Mesenchymal stem cell (in vitro differentiated cells and primary cell): ENCODE results near the gene RAB36.

Source experiments
- DNase-seq: peaks from one replicate; pipeline ENCODE4 v3.0.0-alpha.2; 2013
- H2AFZ ChIP-seq: one replicate; pipeline ENCODE4 v1.6.1; 2013; ENCODE audit warnings: low read depth, mild to moderate bottlenecking, control low read depth, inconsistent platforms, low read length, moderate library complexity
- H2AK5ac ChIP-seq: 2 replicates; pipeline ENCODE4 v1.6.1; 2013; ENCODE audit warnings: low read length, moderate library complexity, mild to moderate bottlenecking, inconsistent platforms; ENCODE audit not compliant: severe bottlenecking
- H2BK120ac ChIP-seq: one replicate; pipeline ENCODE4 v1.6.1; 2013; ENCODE audit warnings: low read depth, mild to moderate bottlenecking, inconsistent platforms, low read length, moderate library complexity
- H2BK12ac ChIP-seq, 2 experiments: one replicate each; pipeline ENCODE4 v1.6.1; 2013; ENCODE audit warnings: inconsistent platforms in 2 of 2, low read length in 2 of 2, mild to moderate bottlenecking in 2 of 2, moderate library complexity in 2 of 2, control low read depth in 1 of 2
- H2BK15ac ChIP-seq: one replicate; pipeline ENCODE4 v1.6.1; 2013; ENCODE audit warnings: mild to moderate bottlenecking, low read depth, inconsistent platforms; ENCODE audit not compliant: poor library complexity, severe bottlenecking
- H2BK5ac ChIP-seq: 2 replicates; pipeline ENCODE4 v1.6.1; 2013; ENCODE audit warnings: low read depth, mild to moderate bottlenecking, low read length, control low read depth, inconsistent platforms; ENCODE audit not compliant: poor library complexity, severe bottlenecking
- H3K14ac ChIP-seq, 2 experiments: one replicate each; pipeline ENCODE4 v1.6.1; 2013; ENCODE audit warnings: inconsistent platforms in 2 of 2, low read length in 2 of 2, control low read depth in 1 of 2, mild to moderate bottlenecking in 1 of 2, moderate library complexity in 1 of 2
- H3K18ac ChIP-seq, 2 experiments: one replicate each; pipeline ENCODE4 v1.6.1; 2013; ENCODE audit warnings: inconsistent platforms in 2 of 2, low read length in 2 of 2, control low read depth in 1 of 2, low read depth in 1 of 2, mild to moderate bottlenecking in 1 of 2
- H3K23ac ChIP-seq, 2 experiments: one replicate each; pipeline ENCODE4 v1.6.1; 2013; ENCODE audit warnings: inconsistent platforms in 2 of 2, low read length in 2 of 2, mild to moderate bottlenecking in 2 of 2, moderate library complexity in 2 of 2, control low read depth in 1 of 2
- H3K27ac ChIP-seq: 2 replicates; pipeline ENCODE4 v1.5.1; 2013; ENCODE audit warnings: mild to moderate bottlenecking, moderate library complexity, low read length, control low read depth, inconsistent platforms; ENCODE audit not compliant: poor library complexity, severe bottlenecking
- H3K27me3 ChIP-seq, 2 experiments: 2 replicates each; pipeline versions ENCODE4 v1.6.1 to v1.7.0; 2013; ENCODE audit warnings: low read length in 2 of 2, mild to moderate bottlenecking in 2 of 2, moderate library complexity in 2 of 2, control low read depth in 1 of 2, inconsistent platforms in 1 of 2; ENCODE audit not compliant: control insufficient read depth in 1 of 2, insufficient read depth in 1 of 2
- H3K36me3 ChIP-seq, 2 experiments: 2 replicates each; pipeline versions ENCODE4 v1.6.1 to v1.7.0; 2013; ENCODE audit warnings: low read length in 2 of 2, control low read depth in 1 of 2, inconsistent platforms in 1 of 2, low read depth in 1 of 2, mild to moderate bottlenecking in 1 of 2; ENCODE audit not compliant: insufficient read depth in 2 of 2, control insufficient read depth in 1 of 2
- H3K4ac ChIP-seq, 2 experiments: one replicate each; pipeline ENCODE4 v1.6.1; 2013; ENCODE audit warnings: inconsistent platforms in 2 of 2, low read length in 2 of 2, mild to moderate bottlenecking in 2 of 2, moderate library complexity in 2 of 2, control low read depth in 1 of 2, low read depth in 1 of 2
- H3K4me1 ChIP-seq: 2 replicates; pipeline ENCODE4 v1.6.1; 2013; ENCODE audit warnings: low read depth, low read length, control low read depth; ENCODE audit not compliant: control insufficient read depth, insufficient read depth
- H3K4me2 ChIP-seq: 2 replicates; pipeline ENCODE4 v1.6.1; 2013; ENCODE audit warnings: low read length, mild to moderate bottlenecking, inconsistent platforms; ENCODE audit not compliant: poor library complexity, severe bottlenecking
- H3K4me3 ChIP-seq, 2 experiments: 2 replicates each; pipeline versions ENCODE4 v1.5.1 to v1.7.0; 2013; ENCODE audit warnings: low read length in 2 of 2, mild to moderate bottlenecking in 2 of 2, control low read depth in 1 of 2, low read depth in 1 of 2; ENCODE audit not compliant: insufficient read depth in 1 of 2
- H3K79me1 ChIP-seq: replicated peaks from 2 replicates; pipeline ENCODE4 v1.6.1; 2013; ENCODE audit warnings: mild to moderate bottlenecking, control low read depth, low read length, inconsistent platforms; ENCODE audit not compliant: poor library complexity, severe bottlenecking
- H3K9ac ChIP-seq: 2 replicates; pipeline ENCODE4 v1.7.0; 2013; ENCODE audit warnings: mild to moderate bottlenecking, low read length, moderate library complexity
- H3K9me3 ChIP-seq: 2 replicates; pipeline ENCODE4 v1.7.0; 2013; ENCODE audit warnings: mild to moderate bottlenecking, low read length; ENCODE audit not compliant: control insufficient read depth
- H4K8ac ChIP-seq: one replicate; pipeline ENCODE4 v1.6.1; 2013; ENCODE audit warnings: inconsistent platforms, mild to moderate bottlenecking, low read length, moderate library complexity
- H4K91ac ChIP-seq: one replicate; pipeline ENCODE4 v1.6.1; 2013; ENCODE audit warnings: mild to moderate bottlenecking, low read length, inconsistent platforms
- WGBS: methylation state at CpG from one replicate; pipeline ENCODE4 v1.1.7; 2013; ENCODE audit warnings: mixed read lengths; 5-methylcytosine and 5-hydroxymethylcytosine counted together

The RAB36 gene

DNA sequence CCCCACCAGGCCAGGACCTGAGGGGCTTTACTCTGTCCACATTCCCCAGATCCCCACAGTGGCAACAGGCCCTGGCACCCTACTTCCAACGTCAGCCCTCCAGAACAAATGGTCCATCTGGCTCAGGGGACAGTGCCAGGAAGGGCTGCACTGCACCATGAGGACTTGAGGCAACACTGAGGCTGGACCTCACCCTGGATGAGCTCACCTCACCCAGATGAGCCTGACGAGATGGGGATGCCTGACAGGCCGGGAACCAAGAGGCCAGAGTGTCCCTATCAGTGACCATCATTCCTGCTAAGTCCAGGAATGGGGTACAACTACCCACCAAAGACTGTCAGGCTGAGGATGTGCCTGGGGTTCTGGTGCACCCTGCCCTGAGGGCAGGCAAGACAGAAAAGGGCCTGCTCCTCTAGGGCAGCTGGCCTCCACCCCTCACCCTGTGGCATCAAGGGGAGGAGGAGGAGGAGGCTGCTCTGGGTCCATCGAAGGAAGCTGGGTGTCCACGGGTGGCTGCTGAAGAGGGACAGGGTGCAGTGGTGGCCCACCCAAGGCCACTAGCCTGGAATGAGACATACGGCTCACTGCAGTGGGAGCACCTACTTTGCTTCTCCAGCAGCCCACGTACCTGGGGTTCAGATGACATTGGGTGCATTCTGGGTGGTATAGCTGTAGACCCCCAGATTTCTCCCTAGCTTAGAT, 18.1 kb upstream of the RAB36 start:
- peak overlapping the region; percentile 47 for H4K91ac ChIP-seq
- H3K9ac ChIP-seq, result no peak overlapping the region
- no peak overlapping the region for H2BK120ac ChIP-seq
- peak overlapping the region; percentile 14 for H4K8ac ChIP-seq
- no peak overlapping the region for H3K4me3 ChIP-seq
- no peaks in the 10 kb centered on the region for H3K36me3 ChIP-seq
- no peaks in the 10 kb centered on the region for H3K79me1 ChIP-seq
- H3K14ac ChIP-seq, result no peak overlapping the region
- no peak overlapping the region for H3K4ac ChIP-seq
- DNase-seq, result no peak
- WGBS, result 70% methylated on average over 7 of the region's 7 CpGs
- no peaks in the 10 kb centered on the region for H3K9me3 ChIP-seq
- H3K27me3 ChIP-seq, result peaks cover 22 to 28% of the 10 kb centered on the region in 2 experiments
- H3K23ac ChIP-seq, result no peak overlapping the region
- H2AK5ac ChIP-seq, result no peak overlapping the region
- H3K27ac ChIP-seq, result no peak overlapping the region
- H3K18ac ChIP-seq, result no peak overlapping the region
- H2BK5ac ChIP-seq, result no peak overlapping the region
- no peak overlapping the region for H2AFZ ChIP-seq
- H3K4me2 ChIP-seq, result no peak overlapping the region
- peaks cover 2% of the 10 kb centered on the region for H3K4me1 ChIP-seq
- H2BK15ac ChIP-seq, result no peak overlapping the region
- no peak overlapping the region for H2BK12ac ChIP-seq

DNA sequence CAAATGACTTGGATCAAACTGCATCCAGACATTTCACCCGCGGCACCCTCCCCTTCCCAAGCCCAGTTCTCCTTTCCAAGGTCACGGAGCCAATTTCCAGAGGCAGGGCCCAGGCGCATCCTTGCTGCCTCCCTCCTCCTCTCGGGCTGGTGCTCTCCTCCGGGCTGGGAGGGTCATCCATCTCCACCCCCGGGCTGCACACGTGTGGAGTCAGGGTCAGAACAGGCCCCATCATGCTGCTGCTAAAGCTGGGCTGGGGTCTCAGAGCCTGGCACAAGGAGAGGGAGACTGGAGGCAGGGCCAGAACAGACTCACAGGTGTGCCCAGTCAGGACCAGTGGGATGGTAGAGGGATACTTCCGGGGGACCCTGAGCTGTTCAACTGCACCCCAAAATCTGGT, 17.5 kb upstream of the RAB36 start:
- no peaks in the 10 kb centered on the region for H3K9me3 ChIP-seq
- DNase-seq, result no peak
- H2BK12ac ChIP-seq, result no peak overlapping the region
- H2BK5ac ChIP-seq, result no peak overlapping the region
- no peak overlapping the region for H3K4me3 ChIP-seq
- H3K9ac ChIP-seq, result no peak overlapping the region
- H2BK15ac ChIP-seq, result no peak overlapping the region
- 78% methylated on average over 9 of the region's 9 CpGs for WGBS
- no peak overlapping the region for H4K8ac ChIP-seq
- H2BK120ac ChIP-seq, result no peak overlapping the region
- H2AK5ac ChIP-seq, result no peak overlapping the region
- H3K4me2 ChIP-seq, result no peak overlapping the region
- H2AFZ ChIP-seq, result no peak overlapping the region
- H3K36me3 ChIP-seq, result no peaks in the 10 kb centered on the region
- H4K91ac ChIP-seq, result no peak overlapping the region
- no peaks in the 10 kb centered on the region for H3K79me1 ChIP-seq
- H3K27ac ChIP-seq, result no peak overlapping the region
- H3K4ac ChIP-seq, result no peak overlapping the region
- no peak overlapping the region for H3K18ac ChIP-seq
- H3K27me3 ChIP-seq, result peaks cover 22 to 31% of the 10 kb centered on the region in 2 experiments
- no peak overlapping the region for H3K14ac ChIP-seq
- peaks cover 2% of the 10 kb centered on the region for H3K4me1 ChIP-seq
- H3K23ac ChIP-seq, result no peak overlapping the region

DNA sequence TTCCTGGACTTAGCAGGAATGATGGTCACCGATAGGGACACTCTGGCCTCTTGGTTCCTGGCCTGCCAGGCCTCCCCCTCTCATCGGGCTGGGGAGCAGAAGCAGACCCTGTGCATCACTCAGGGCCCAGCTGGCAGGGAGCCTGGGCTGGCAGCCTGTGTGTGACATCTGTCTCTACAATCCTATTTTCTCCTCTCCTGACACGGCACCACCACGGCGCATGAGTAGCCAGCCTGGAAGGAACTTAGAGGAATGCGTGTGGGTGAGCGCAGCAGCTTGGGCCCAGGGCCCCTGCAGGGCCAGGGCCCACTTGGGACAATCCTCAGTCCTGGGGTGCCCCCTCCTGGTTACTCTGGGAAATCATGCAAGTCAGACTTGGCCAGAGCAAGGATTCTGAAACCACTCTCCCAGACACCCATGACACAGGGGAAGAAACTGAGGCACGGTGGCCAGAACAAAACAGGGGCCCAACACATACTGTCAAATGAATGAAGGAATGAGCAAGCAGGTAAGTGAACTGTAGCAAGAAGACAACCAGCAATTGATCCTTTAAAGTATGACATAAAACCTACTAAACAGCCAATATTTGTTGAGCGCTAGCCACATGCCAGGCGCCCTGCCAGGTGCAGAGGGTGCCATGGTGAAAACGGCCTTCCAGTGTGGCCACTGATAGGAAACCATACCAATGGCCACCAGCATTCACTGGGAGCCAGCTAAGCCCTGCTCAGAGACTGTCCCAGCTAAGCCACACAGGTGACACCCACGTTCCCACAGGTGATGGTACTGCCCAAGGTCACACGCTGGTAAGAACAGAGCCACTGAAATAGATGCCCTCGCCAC, 16.8 kb upstream of the RAB36 start:
- H3K27ac ChIP-seq, result no peak overlapping the region
- H3K9ac ChIP-seq, result no peak overlapping the region
- peaks cover 2% of the 10 kb centered on the region for H3K4me1 ChIP-seq
- no peak overlapping the region for H2BK120ac ChIP-seq
- H3K36me3 ChIP-seq, result no peaks in the 10 kb centered on the region
- H2AK5ac ChIP-seq, result no peak overlapping the region
- no peak overlapping the region for H3K23ac ChIP-seq
- peak; percentile 55 for DNase-seq
- no peak overlapping the region for H2AFZ ChIP-seq
- H3K27me3 ChIP-seq, result peaks cover 22 to 37% of the 10 kb centered on the region in 2 experiments
- H2BK5ac ChIP-seq, result no peak overlapping the region
- H3K18ac ChIP-seq, result no peak overlapping the region
- H4K8ac ChIP-seq, result no peak overlapping the region
- H2BK12ac ChIP-seq, result no peak overlapping the region
- 47% methylated on average over 14 of the region's 14 CpGs for WGBS
- no peak overlapping the region for H3K14ac ChIP-seq
- H3K79me1 ChIP-seq, result no peaks in the 10 kb centered on the region
- H3K9me3 ChIP-seq, result no peaks in the 10 kb centered on the region
- H2BK15ac ChIP-seq, result no peak overlapping the region
- H4K91ac ChIP-seq, result no peak overlapping the region
- no peak overlapping the region for H3K4me3 ChIP-seq
- no peak overlapping the region for H3K4ac ChIP-seq
- no peak overlapping the region for H3K4me2 ChIP-seq

DNA sequence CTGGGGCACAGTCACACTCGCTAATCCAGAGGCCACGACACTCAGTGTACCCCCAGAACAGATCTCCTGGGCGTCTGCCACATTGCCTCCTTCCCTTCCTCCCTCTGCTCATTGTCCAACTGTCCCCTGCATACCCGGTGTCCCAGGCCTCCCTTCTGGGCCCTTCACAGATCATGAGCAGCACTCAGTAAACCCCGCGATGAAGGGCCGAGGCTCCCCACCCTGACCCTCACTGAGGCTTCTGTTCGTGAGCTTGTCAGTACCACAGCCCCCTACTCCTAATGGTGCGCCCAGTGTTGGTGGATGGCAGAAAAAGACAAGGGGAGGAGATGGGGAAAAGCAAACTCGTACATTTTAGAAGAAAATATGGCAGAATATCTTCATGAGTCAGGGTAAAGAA, 16.1 kb upstream of the RAB36 start:
- 74% methylated on average over 8 of the region's 10 CpGs for WGBS
- H3K27me3 ChIP-seq, result peaks cover 22 to 37% of the 10 kb centered on the region in 2 experiments
- no peak overlapping the region for H3K14ac ChIP-seq
- no peak overlapping the region for H3K4ac ChIP-seq
- no peak overlapping the region for H3K4me3 ChIP-seq
- no peak overlapping the region for H2BK12ac ChIP-seq
- H3K79me1 ChIP-seq, result no peaks in the 10 kb centered on the region
- no peak overlapping the region for H3K18ac ChIP-seq
- no peak overlapping the region for H2AK5ac ChIP-seq
- H3K27ac ChIP-seq, result no peak overlapping the region
- no peak overlapping the region for H3K4me2 ChIP-seq
- no peak overlapping the region for H2BK15ac ChIP-seq
- H3K9me3 ChIP-seq, result no peaks in the 10 kb centered on the region
- H3K36me3 ChIP-seq, result no peaks in the 10 kb centered on the region
- DNase-seq, result no peak
- no peak overlapping the region for H4K91ac ChIP-seq
- no peak overlapping the region for H4K8ac ChIP-seq
- H3K4me1 ChIP-seq, result peaks cover 2% of the 10 kb centered on the region
- no peak overlapping the region for H3K23ac ChIP-seq
- H2AFZ ChIP-seq, result no peak overlapping the region
- no peak overlapping the region for H2BK5ac ChIP-seq
- H2BK120ac ChIP-seq, result no peak overlapping the region
- H3K9ac ChIP-seq, result no peak overlapping the region
